Ramos (cell line): ENCODE measurements around the gene BUD23.
"Not testable (repeated sequence)": the region's sequence is repeated elsewhere in the genome, so short reads cannot be mapped to it uniquely, and the experiment has no call there.

Experiments
- in situ Hi-C: fragments of 300-500 bp; cut with MboI; formaldehyde crosslinking; loops from one replicate; pipeline ENCODE4 v1.14.3; 2022; ENCODE audit warnings: low sequenced_read_pairs; ENCODE audit not compliant: unreplicated experiment

BUD23 gene

GRCh38 chr7:73699370-73700068, 16.1 kb downstream of the BUD23 start:
- in situ Hi-C loops = no loop called here

GRCh38 chr7:73700069-73700423, 16.6 kb downstream of the BUD23 start:
- in situ Hi-C loops = no loop called here

GRCh38 chr7:73700581-73701134, 17.3 kb downstream of the BUD23 start:
- in situ Hi-C loops = no loop called here

- in situ Hi-C loops = no loop called here
Observed at GRCh38 chr7:73701357-73701995, 18.1 kb downstream of the BUD23 start.

- in situ Hi-C loops = no loop called here
Observed at GRCh38 chr7:73702226-73702625, 18.8 kb downstream of the BUD23 start.

- in situ Hi-C loops = no loop called here
Observed at GRCh38 chr7:73702665-73703064, 19.3 kb downstream of the BUD23 start.

GRCh38 chr7:73703225-73703624, 19.8 kb downstream of the BUD23 start:
- in situ Hi-C loops = no loop called here

GRCh38 chr7:73703757-73704639, 20.6 kb downstream of the BUD23 start:
- in situ Hi-C loops = no loop called here

- in situ Hi-C loops = no loop called here
Observed at GRCh38 chr7:73704640-73705550, 21.5 kb downstream of the BUD23 start.

- in situ Hi-C loops = no loop called here
Observed at GRCh38 chr7:73705551-73705920, 22.1 kb downstream of the BUD23 start.

GRCh38 chr7:73706126-73707044, 23.0 kb downstream of the BUD23 start:
- in situ Hi-C loops = no loop called here

- in situ Hi-C loops = no loop called here
Observed at GRCh38 chr7:73707045-73707631, 23.7 kb downstream of the BUD23 start.

GRCh38 chr7:73708961-73709549, 25.7 kb downstream of the BUD23 start:
- in situ Hi-C loops = no loop called here

- in situ Hi-C loops = no loop called here
Observed at GRCh38 chr7:73712773-73713172, 29.4 kb downstream of the BUD23 start.

GRCh38 chr7:73713319-73713718, 29.9 kb downstream of the BUD23 start:
- in situ Hi-C loops = not testable (repeated sequence)

- in situ Hi-C loops = no loop called here
Observed at GRCh38 chr7:73715648-73716317, 32.4 kb downstream of the BUD23 start.

GRCh38 chr7:73716318-73716890, 33.0 kb downstream of the BUD23 start:
- in situ Hi-C loops = no loop called here
